GM19455 (cell line): ENCODE results near the gene ICA1.
"Not testable (repeated sequence)": the region's sequence is repeated elsewhere in the genome, so short reads cannot be mapped to it uniquely, and the experiment has no call there.

Experiments used
- ATAC-seq: cut with Tn5 transposase; IDR thresholded peaks from one replicate; pipeline ENCODE4 v1.9.1; 2021; ENCODE audit not compliant: unreplicated experiment

Gene ICA1

GRCh38 chr7:8109196-8110022 lies 152.6 kb downstream of the ICA1 start:
- ATAC-seq = no peak

- ATAC-seq = no peak
Measured at GRCh38 chr7:8105449-8106095, 156.4 kb downstream of the ICA1 start.

GRCh38 chr7:8103282-8103681 lies 158.7 kb downstream of the ICA1 start:
- no peak for ATAC-seq

GRCh38 chr7:8101292-8101691 lies 160.7 kb downstream of the ICA1 start:
- ATAC-seq = not testable (repeated sequence)

- no peak for ATAC-seq
Measured at GRCh38 chr7:8094164-8095140, 167.5 kb downstream of the ICA1 start.

- ATAC-seq = no peak
Measured at GRCh38 chr7:8092140-8092539, 169.8 kb downstream of the ICA1 start.

- ATAC-seq = no peak
Measured at GRCh38 chr7:8089036-8089780, 172.8 kb downstream of the ICA1 start.

- no peak for ATAC-seq
Measured at GRCh38 chr7:8086239-8086638, 175.7 kb downstream of the ICA1 start.

- ATAC-seq = no peak
Measured at GRCh38 chr7:8085420-8085819, 176.5 kb downstream of the ICA1 start.

GRCh38 chr7:8084836-8085235 lies 177.1 kb downstream of the ICA1 start:
- ATAC-seq = no peak

GRCh38 chr7:8082762-8083161 lies 179.2 kb downstream of the ICA1 start:
- no peak for ATAC-seq

GRCh38 chr7:8078418-8078817 lies 183.5 kb downstream of the ICA1 start:
- ATAC-seq = no peak

GRCh38 chr7:8070451-8071180 lies 191.4 kb downstream of the ICA1 start:
- no peak for ATAC-seq

GRCh38 chr7:8068892-8069686 lies 192.9 kb downstream of the ICA1 start:
- ATAC-seq = no peak

- no peak for ATAC-seq
Measured at GRCh38 chr7:8065356-8065813, 196.6 kb downstream of the ICA1 start.

- ATAC-seq = no peak
Measured at GRCh38 chr7:8064828-8065227, 197.1 kb downstream of the ICA1 start.

GRCh38 chr7:8063706-8064297 lies 198.2 kb downstream of the ICA1 start:
- no peak for ATAC-seq

- not testable (repeated sequence) for ATAC-seq
Measured at GRCh38 chr7:8063300-8063699, 198.7 kb downstream of the ICA1 start.
